ENCODE data around the gene CHRNA7. TPM values are rescaled to one million over a fixed set of nuclear protein-coding genes. Genes with fewer than 3 reads are reported as not detected.

Gene CHRNA7
- total RNA-seq, 1 experiment from 2014 or later = 4.4 TPM

DNA sequence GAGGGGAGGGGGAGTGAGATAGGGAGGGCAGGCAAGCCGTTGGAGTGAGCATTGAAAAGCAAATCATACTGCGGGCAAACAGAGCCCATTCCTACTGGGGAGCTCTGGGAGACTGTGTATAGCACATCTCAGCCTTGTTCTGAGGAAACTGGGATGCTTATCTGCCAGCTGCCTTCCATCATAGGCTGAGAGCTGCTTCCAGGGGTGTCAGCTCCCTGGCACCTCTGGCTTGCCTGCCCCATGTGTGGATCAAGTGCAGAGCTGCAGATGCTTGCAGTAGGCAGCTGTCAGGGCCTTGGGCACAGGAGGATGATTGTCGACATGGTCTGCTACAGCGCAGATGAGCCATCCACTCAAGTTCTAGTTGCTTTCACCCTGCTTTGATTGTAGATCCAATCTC lies 86.8 kb downstream of the CHRNA7 start:
- no CpG with 5 or more reads among the region's 4 CpGs for WGBS (ENCODE audit: extremely low coverage, insufficient read length, low lambda C conversion rate)
- no peaks in the 10 kb centered on the region for H3K4me1 ChIP-seq (ENCODE audit: insufficient read depth, low read length)
- TF ChIP-seq CTCF (conservative IDR thresholded peaks at IDR 0.05) = no peak
- no peak overlapping the region for H4K8ac ChIP-seq (replicated peaks; ENCODE audit: insufficient read length, low read depth, low read length)
- H4K91ac ChIP-seq (ENCODE audit: insufficient read length, low read depth, low read length) = no peak overlapping the region
- H2BK120ac ChIP-seq (ENCODE audit: low read depth, low read length, poor library complexity, severe bottlenecking) = no peak overlapping the region
- H3K23me2 ChIP-seq (ENCODE audit: insufficient read length, low read depth, low read length, poor library complexity, severe bottlenecking) = no peaks in the 10 kb centered on the region
- no peak overlapping the region for H4K5ac ChIP-seq (ENCODE audit: insufficient read length, low read depth, low read length)
- no peaks in the 10 kb centered on the region for H4K20me1 ChIP-seq (ENCODE audit: control insufficient read depth, insufficient read depth, insufficient read length)
- no peak overlapping the region for H2BK12ac ChIP-seq (ENCODE audit: insufficient read length, low read depth, low read length)
- H3K79me2 ChIP-seq (ENCODE audit: insufficient read depth, low read length) = no peaks in the 10 kb centered on the region
- no peak overlapping the region for H3T11ph ChIP-seq (ENCODE audit: low read length)
- no peak overlapping the region for H3K4me2 ChIP-seq (ENCODE audit: insufficient read depth, insufficient read length, low read length)
- no peaks in the 10 kb centered on the region for H3K27me3 ChIP-seq (ENCODE audit: insufficient read depth, low read length)
- H2AFZ ChIP-seq (ENCODE audit: low read length) = no peak overlapping the region
- Mint-ChIP-seq H3K27me3 (ENCODE audit: low read depth) (no peaks in the 10 kb centered on the region), H3K9me3 (no peaks in the 10 kb centered on the region), H3K36me3 (ENCODE audit: insufficient read depth in 1 of 3, low read depth in 3 of 3) (no peaks in the 10 kb centered on the region; a peak in 1 of 7 replicates), H3K4me1 (peaks cover 4 to 5% of the 10 kb centered on the region in 2 experiments), H3K27ac (peak overlapping the region in 1 of 3 experiments; percentile 28; a peak in 2 of 7 replicates), H3K4me3 (no peak overlapping the region)
- no peak overlapping the region for H2BK5ac ChIP-seq (ENCODE audit: insufficient read length, low read length)
- H3K4ac ChIP-seq (ENCODE audit: low read depth, low read length) = no peak overlapping the region
- no peak overlapping the region for H2BK15ac ChIP-seq (ENCODE audit: low read depth, low read length)
- DNase-seq = no peak
- no peak overlapping the region for H3K56ac ChIP-seq (ENCODE audit: insufficient read length, low read depth, low read length)
- H2BK20ac ChIP-seq (ENCODE audit: low read depth, low read length, poor library complexity, severe bottlenecking) = no peak overlapping the region
- H3K27ac ChIP-seq (ENCODE audit: insufficient read length, low read depth, low read length) = no peak overlapping the region
- H3K14ac ChIP-seq (ENCODE audit: insufficient read depth, low read length) = no peak overlapping the region
- H3K79me1 ChIP-seq (ENCODE audit: insufficient read depth, low read depth, low read length, poor library complexity, severe bottlenecking) = no peaks in the 10 kb centered on the region
- no peak overlapping the region for H3K18ac ChIP-seq (ENCODE audit: insufficient read length, low read depth, low read length)
- no peak overlapping the region for H3K23ac ChIP-seq (ENCODE audit: insufficient read length, low read depth, low read length)
- H3K9ac ChIP-seq (ENCODE audit: extremely low read depth, insufficient read length, low read length) = no peak overlapping the region
- no peaks in the 10 kb centered on the region for H3K9me3 ChIP-seq (ENCODE audit: control insufficient read depth, low read depth, low read length)
- H2AK5ac ChIP-seq (ENCODE audit: insufficient read length, low read length) = no peak overlapping the region
